Activated naive CD8-positive, alpha-beta T cell treated with anti-CD3 and anti-CD28 coated beads, Interleukin-2, amount 50 U/mL, for 16 hours (primary cell): ENCODE measurements around the gene FNDC1.
"Not testable (repeated sequence)": the region's sequence is repeated elsewhere in the genome, so short reads cannot be mapped to it uniquely, and the experiment has no call there.

Source experiments
- DNase-seq: peaks from one replicate; pipeline ENCODE4 v3.0.0-alpha.2; 2020; ENCODE audit warnings: low read depth, low spot score

FNDC1 gene

GRCh38 chr6:159169193-159169555, at the start of gene FNDC1:
Gene FNDC1 (plus strand): TSS chr6:159169400. CDS start chr6:159169597, 197 bp downstream.
- DNase-seq, result no peak

GRCh38 chr6:159119791-159120190, 49.4 kb upstream of the FNDC1 start:
- no peak for DNase-seq

DNA sequence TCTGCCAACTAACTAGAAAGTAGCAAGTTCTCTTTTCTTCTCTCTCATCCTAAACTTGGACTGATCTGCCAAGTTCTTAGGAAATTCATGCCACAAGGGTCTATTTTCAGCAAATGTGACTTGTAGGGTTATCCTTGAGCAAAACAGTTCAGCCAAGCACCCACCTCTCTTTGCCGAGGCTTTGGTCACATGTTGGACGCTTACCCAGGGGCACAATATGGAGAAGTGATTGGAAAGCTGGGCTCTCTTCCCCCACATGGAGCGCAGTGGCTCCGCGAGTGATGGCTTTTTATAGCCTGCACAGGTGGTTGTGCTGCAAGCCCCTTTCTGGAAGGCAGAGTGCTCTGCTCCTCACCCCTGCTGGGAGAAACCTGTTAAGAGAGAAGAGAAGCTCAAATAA, 47.7 kb upstream of the FNDC1 start:
- DNase-seq, result no peak

GRCh38 chr6:159122453-159122852, 46.7 kb upstream of the FNDC1 start:
- no peak for DNase-seq

DNA sequence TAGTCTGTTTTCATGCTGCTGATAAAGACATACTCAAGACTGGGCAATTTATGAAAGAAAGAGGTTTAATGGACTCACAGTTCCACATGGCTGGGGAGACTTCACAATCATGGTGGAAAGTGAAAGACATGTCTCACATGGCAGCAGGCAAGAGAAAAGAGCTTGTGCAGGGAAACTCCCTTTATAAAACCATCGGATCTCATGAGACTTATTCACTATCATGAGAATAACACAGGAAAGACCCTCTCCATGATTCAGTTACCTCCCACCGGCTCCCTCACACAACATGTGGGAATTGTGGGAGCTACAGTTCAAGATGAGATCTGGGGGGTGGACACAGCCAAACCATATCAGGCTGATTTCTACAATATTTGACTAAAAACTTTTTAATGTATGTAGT, 45.4 kb upstream of the FNDC1 start:
- not testable (repeated sequence) for DNase-seq

DNA sequence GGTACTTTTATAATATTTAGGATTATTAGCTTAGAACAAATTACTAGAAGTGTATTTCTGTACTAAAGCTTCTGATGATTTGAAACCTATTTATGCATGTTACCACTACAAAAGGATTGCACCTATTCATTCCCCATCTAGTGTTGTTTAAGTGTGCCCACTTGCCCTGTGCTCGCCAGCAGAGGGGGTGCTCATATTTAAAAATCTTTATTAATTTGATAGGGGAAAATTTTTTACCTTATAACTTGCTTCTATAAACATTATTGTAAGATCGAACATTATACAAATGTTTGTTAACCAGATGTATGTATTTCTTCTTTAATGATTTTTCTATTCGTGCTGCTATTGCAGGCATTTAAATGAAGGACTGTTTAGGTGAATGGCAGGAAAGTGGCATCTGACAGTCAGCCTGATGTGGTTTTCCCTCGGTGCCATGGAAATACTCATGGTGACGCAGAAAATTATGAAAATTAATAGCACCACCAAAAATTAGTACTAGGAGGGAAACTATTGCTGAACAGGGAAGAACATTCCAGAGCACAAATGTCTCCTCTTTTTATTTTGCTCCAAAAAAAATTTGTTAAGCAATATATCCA, 44.1 kb upstream of the FNDC1 start:
- DNase-seq, result no peak

DNA sequence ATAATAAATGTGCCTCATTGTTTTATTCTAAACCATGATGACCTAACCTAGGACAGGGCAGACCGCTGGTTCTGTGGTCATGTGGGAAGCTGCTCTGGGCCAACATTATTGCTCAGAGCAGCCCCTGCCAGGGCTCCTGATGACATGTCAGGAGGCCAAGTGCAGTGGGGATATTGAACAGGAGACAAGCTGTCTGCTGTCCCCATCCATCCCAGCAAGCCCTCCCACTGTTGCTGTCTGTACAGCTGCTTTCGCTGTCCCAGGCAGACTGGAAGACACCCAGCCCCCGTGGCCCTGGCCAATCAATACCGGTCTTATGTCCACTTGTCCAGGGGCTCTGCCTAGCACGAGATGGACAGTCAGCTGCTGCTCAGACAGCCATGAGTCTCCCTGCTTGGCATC, 43.2 kb upstream of the FNDC1 start:
- no peak for DNase-seq

- DNase-seq, result no peak
Observed at GRCh38 chr6:159126590-159126989, 42.6 kb upstream of the FNDC1 start.

DNA sequence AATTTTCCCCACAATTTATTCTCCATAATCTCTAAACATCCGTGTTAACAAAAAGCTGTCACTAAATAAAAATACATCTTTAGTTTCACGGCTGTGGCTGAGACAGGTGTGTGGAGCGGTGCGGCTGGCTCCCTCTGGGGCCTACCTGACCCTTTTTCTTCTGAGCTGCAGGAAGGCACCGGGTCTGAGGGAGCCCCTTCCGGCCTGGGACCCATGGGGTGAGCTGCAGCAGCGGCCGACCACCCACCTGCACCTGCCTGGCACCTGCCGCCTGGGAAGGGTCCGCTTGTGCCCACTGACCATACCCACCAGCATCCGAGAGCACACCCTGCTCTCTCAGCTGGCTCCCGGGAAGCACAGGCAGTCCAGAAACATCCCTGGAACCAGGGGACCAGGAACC, 41.5 kb upstream of the FNDC1 start:
- DNase-seq, result no peak

- DNase-seq, result no peak
Observed at GRCh38 chr6:159128978-159129377, 40.2 kb upstream of the FNDC1 start.

DNA sequence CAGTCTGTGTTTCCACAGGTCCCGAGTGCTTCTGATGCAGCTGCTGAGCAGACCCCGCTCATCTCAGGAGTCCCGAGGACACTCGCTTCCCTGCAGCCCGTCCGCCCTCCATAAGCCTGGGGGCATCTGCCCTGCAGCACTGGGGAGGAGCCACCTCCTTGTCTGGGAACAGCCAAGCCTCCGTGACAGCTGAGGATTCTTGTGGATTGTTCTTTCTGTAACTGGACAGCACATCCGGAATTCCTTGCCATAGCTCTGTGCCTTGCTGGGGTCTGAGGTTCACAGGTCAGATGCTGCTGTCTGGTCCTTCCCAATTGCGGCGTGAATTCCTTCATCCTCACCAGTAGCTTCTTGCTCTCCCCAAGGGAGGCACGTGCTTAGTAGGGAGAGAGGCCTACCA, 38.4 kb upstream of the FNDC1 start:
- no peak for DNase-seq

- DNase-seq, result no peak
Observed at GRCh38 chr6:159131709-159132108, 37.5 kb upstream of the FNDC1 start.

GRCh38 chr6:159132664-159133063, 36.5 kb upstream of the FNDC1 start:
- no peak for DNase-seq

GRCh38 chr6:159134701-159135364, 34.4 kb upstream of the FNDC1 start:
- peak; percentile 56 for DNase-seq

DNA sequence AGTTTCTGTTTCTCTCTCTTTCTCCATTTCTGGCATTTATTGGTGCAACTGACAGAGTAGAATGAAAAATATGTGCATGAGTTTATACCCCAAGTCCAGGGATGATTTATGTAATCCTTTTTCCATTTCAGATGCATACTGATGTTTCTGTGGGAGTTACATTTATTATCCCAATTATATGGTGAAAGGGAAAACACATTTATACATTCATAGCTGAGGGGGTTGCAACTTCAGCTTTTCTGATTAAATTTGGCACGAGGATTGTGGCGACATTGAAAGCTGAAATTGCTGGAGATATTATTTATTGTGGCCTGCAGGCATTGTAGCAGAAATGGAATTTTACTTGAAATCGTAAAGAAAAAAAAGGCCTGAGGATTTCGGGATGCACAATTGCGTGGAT, 31.5 kb upstream of the FNDC1 start:
- DNase-seq, result no peak

DNA sequence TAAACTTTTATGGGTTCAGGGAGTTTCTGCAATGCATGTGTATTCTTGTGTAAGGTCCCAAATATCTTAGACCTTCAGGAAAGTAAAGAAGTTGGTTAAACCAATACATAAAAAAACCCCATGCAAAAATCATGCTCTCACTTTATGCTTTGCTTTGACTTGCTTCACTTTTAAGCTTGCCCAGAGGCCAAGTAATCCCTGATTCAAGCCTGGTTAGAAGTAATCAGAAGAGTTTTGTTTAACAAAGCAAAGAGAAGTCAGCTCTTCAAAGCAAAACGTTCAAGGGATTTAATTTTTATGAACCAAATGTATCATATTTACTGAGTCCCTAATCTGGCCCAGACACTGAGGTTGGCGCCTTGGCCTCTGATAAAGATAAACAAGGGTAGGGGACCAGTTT, 26.7 kb upstream of the FNDC1 start:
- DNase-seq, result no peak

- no peak for DNase-seq
Observed at GRCh38 chr6:159148641-159149040, 20.6 kb upstream of the FNDC1 start.

- DNase-seq, result no peak
Observed at GRCh38 chr6:159149641-159150040, 19.6 kb upstream of the FNDC1 start.

DNA sequence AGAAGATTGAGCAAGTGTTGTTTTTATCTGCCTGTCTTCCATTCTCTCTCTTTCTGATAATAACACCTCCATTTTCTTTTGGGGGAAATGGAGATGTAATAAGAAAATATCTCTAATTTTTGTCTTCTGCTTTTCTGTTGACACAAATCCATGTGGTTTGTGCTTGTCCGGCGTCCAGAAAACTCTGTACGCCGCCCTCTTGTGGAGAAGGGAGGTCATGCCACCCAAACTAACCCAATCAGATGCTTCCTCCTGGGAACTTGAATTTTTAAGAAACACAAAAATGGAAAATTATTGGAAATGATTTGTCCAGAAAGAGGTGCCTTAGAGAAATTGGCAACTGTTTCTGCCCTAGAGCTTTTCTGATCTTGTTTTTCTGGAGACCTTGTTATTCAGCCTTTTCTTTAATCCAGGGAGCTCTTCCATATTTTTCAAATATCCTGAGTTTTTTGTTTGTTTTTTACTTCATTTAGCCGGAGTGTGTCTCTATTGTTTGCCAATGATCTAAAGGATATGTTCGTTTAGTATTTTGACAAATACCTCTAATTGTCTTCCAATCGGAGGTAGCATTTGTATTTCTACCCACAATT, 17.8 kb upstream of the FNDC1 start:
- DNase-seq, result no peak

DNA sequence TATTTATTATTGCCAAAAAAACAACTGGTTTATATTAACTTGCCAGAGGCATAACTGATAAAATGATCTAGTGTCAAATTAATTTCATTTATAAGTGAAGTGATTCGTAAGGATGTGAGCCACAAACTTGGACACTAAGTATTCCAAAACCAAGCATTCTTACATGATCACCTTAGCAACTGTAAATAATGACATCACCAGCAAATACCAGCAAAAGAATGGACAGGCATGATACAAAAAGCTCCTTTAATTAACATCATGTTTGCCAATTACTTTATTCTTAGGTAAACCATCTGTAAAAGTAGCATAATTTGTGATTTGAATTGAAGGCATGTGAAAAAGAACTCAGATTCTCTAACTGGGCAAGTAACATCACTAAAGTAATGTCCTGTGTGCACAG, 17.2 kb upstream of the FNDC1 start:
- DNase-seq, result no peak

DNA sequence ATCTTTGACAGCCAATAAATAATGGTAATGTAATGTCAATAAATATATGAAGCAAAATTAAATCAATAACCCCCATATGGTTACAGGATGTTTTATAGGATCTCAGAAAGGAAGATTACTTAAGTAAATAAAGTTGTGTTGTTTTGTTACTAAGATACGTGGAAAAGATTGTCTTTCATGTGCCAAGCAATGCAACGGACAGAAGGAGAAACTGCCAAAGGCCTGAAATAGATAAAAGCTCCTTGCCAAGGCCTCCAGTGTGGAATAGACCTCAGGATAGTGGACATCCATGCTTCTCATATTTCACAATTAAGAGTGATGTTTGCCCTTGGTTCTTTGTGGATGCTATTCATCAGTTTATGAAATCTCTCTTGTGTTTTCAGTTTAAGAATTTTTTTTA, 16.4 kb upstream of the FNDC1 start:
- DNase-seq, result no peak

DNA sequence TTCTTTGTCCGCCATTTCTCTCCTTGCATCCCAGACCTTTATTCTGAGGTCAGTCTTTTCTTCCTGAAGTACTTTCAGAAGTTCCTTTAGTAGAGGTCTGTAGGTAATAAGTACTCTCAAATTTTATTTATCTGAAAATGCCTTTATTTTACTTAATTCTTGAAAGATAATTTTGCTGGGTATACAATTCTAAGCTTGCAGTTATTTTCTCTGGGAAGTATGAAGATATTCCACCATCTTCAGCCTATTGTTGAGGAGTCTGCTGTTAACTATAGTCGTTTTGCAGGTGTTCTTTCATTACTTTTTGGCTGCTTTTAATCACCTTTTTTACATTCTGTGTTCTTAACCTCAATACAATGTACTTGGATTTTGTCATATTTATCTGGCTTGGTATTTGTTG, 13.5 kb upstream of the FNDC1 start:
- no peak for DNase-seq

- no peak for DNase-seq
Observed at GRCh38 chr6:159156089-159156488, 13.1 kb upstream of the FNDC1 start.
